Stimulated activated CD8-positive, alpha-beta memory T cell treated with anti-CD3 and anti-CD28 coated beads, Interleukin-4, amount 100 ng/mL, for 24 hours (primary cell): ENCODE results near the gene STX19.
A peak's percentile ranks its signal among the peaks of the same experiment; 100 is the strongest.
"Not testable (repeated sequence)": the region's sequence is repeated elsewhere in the genome, so short reads cannot be mapped to it uniquely, and the experiment has no call there.

ENCODE experiments used
- DNase-seq: peaks from one replicate; pipeline ENCODE4 v3.0.0-alpha.2; 2020; ENCODE audit warnings: low read depth

STX19 gene

GRCh38 chr3:94028093-94028837 lies at the start of gene STX19:
Gene STX19 (minus strand): TSS chr3:94028597. CDS start chr3:94015269, 13,328 bp downstream.
- DNase-seq, result no peak

DNA sequence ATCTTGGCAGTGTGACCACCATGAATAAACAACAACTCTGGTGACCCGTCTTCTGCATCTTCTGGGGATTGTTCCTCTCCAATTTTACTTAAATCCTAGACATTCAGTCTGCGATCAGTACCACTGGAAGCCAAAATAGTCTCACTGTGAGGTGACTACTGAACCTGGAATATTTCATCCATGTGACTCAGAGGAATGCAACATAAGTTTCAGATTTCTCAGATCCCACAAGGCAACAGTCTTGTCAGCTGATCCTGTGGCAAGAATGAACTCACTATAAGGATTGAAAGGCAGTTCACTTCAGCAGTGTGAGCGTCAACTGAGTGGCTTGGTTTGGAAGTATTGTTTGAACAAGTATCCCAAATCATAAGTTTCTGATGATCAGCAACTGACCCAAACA lies 47.7 kb upstream of the STX19 start:
- no peak for DNase-seq

- DNase-seq, result no peak
Observed at GRCh38 chr3:94071713-94072284, 43.4 kb upstream of the STX19 start.

DNA sequence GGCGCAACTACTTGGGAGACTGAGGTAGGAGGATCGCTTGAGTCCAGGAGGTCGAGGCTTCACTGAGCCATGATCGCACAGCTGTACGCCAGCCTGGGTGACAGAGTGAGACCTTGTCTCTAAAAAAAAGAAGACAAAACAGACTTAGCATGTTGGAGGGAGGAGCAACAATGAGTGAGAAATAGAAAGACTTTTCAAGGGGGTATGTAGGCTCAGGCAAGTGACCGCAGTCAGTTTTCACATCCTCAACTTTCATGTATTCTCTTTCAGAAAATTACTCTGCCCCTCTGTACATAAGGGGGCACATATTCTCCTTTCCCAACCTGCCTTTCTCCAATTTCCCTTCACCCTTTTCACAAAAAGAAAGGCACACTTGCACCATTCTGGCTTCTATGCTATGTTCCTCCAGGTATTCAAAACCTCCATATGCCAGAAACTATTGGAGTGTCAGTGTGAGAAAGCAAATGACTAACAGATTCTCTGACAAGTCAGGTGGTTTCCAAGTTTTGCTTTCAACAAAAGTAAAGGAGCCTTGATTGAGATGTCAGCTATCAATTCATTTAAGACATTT lies 42.0 kb upstream of the STX19 start:
- DNase-seq, result no peak

GRCh38 chr3:94069194-94069813 lies 40.9 kb upstream of the STX19 start:
- DNase-seq, result no peak

- DNase-seq, result no peak
Observed at GRCh38 chr3:94066506-94067500, 38.4 kb upstream of the STX19 start.

- no peak for DNase-seq
Observed at GRCh38 chr3:94065819-94066480, 37.6 kb upstream of the STX19 start.

DNA sequence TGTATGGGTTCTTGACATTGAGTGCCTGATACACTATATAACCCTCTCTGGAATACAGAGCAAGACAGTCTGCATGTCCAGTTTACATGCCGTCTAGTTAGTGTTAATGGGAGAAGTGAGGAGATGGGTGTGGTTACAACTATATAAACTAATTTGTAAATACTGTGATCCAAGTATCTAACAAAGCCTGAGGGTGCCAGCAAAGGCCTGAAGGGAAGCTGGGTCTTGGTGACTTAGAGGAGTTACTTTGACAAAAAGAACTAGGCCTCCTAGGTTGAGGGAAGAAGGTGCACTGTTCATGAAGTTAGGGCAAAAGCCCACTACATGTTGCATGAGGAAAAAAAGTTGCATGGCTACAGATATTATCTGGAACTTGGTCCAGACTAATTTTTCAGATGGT lies 36.7 kb upstream of the STX19 start:
- no peak for DNase-seq

DNA sequence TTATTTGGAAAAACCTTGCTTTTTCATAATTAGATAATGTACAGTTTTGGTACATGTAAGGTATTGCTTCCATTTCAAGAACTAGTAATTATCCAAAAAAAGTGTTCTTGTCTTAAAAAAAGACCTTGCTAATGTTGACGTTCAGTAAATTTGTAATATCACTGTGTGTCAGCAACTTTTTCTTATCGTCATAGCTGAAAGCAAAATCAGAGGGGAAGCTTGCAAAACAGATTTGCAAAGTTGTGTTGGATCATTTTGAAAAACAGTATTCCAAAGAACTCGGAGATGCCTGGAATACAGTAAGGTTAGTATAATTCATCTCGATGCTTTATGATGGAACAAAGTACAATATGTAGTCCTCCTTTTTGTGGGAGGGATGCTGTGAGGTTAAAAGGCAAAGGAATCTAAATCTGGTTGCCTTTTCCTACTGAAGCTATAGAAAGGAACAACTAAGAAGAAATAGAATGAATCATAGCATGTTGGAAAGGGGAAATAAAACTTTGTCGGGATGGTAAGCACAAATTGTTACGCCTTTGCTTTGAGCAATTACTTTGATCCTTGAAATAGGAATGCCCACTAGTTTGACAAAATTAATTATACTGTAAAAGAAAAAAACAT lies 36.0 kb upstream of the STX19 start:
- DNase-seq, result no peak

DNA sequence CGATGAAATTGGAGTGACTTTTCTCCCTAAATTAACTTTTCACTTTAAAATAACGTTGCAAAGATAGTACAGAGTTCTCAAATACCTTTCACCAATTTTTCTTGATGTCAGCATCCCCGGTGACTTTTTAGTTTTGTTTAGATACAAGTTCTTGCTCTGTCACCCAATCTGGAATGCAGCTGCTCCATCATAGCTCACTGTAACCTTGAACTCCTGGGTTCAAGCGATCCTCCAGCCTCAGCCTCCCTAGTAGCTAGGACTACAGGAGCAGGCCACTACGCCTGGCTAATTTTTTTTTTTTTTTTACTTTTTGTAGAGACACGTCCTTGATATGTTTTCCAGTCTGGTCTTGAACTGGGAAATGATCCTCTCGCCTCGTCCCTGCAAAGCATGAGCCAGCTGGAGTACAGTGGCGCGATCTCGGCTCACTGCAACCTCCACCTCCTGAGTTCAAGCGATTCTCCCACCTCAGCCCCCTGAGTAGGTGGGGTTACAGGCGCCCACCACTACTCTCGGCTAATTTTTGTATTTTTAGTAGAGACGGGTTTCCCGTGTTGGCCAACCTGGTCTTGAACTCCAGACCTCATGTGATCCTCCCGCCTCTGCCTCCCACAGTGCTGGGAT lies 35.2 kb upstream of the STX19 start:
- no peak for DNase-seq

- peak; percentile 68 for DNase-seq
Observed at GRCh38 chr3:94062513-94063404, 34.4 kb upstream of the STX19 start, which contains the start of the genes DHFR2 and NSUN3. Gene DHFR2 (minus strand): TSS chr3:94062916. CDS start chr3:94061511, 1,405 bp downstream. Gene NSUN3 (plus strand): TSS chr3:94063061. CDS start chr3:94063127, 66 bp downstream.

- no peak for DNase-seq
Observed at GRCh38 chr3:94061297-94061696, 32.9 kb upstream of the STX19 start.

- DNase-seq, result no peak
Observed at GRCh38 chr3:94050546-94050945, 22.1 kb upstream of the STX19 start.

GRCh38 chr3:94049267-94049666 lies 20.9 kb upstream of the STX19 start:
- DNase-seq, result no peak

DNA sequence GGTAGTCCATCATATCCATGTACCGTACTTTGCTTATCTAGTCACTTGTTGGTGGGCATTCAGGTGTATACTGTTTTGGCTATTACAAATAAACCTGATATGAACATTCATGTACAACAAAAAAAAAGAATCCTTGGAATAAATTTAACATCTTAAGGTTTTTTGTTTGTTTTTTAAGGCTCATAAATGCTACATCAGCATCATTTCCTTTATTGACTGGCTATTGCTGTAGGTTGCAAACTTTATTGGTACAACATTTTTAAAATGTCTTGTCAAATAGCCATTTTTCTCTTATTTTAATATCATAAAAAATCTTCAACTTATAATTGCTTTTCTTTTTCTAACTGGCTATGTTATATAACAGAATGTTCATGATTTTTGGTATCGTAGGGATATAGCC lies 18.1 kb upstream of the STX19 start:
- no peak for DNase-seq

DNA sequence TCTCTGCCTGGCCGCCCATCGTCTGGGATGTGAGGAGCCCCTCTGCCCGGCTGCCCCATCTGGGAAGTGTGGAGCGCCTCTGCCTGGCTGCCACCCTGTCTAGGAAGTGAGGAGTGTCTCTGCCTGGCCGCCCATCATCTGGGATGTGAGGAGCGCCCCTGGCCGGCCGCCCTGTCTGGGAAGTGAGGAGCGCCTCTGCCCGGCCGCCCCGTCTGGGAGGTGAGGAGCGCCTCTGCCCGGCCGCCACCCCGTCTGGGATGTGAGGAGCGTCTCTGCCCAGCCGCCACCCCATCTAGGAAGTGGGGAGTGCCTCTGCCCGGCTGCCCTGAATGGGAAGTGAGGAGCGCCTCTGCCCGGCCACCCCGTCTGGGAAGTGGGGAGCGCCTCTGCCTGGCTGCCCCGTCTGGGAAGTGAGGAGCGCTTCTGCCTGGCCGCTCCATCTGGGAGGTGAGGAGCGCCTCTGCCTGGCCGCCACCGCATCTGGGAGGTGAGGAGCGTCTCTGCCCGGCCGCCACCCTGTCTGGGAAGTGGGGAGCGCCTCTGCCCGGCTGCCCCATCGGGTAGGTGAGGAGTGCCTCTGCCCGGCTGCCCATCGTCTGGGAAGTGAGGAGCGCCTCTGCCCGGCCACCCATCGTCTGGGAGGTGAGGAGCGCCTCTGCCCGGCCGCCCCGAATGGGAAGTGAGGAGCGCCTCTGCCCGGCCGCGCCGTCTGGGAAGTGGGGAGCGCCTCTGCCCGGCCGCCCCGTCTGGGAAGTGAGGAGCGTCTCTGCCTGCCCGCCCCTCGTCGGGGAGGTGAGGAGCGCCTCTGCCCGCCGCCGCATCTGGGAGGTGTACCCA lies 15.9 kb upstream of the STX19 start:
- DNase-seq, result not testable (repeated sequence)

DNA sequence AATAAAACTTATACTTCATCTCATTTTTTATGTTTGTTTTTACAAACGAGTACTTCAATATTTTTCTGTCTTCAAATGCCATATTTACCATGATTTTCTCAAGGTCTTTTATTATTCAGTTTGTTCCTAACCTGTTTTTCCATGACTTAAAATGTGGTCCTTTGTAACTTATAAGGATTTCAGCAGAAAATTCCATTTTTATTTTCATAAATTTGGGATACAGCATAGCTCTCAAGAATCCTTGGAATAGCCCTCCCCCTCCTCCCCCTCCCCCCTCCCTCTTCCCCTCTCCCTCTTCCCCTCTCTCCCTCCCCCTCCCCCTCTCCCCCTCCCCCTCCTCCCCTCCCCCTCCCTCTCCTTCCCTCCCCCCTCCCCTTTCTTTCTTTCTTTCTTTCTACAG lies 14.9 kb upstream of the STX19 start:
- DNase-seq, result no peak

- no peak for DNase-seq
Observed at GRCh38 chr3:94036909-94037507, 8.6 kb upstream of the STX19 start.
